GM23248 (cell line): Measurements from ENCODE around the gene POU2AF1.

ENCODE experiments used
- EZH2 ChIP-seq: fragments of 200-600 bp; sonication (generic); IDR thresholded peaks from 2 replicates; pipeline ENCODE4 v1.6.1; 2018; ENCODE audit warnings: antibody characterized with exemption, mild to moderate bottlenecking; ENCODE audit not compliant: insufficient read depth, poor library complexity, severe bottlenecking
- EZH2phosphoT487 ChIP-seq: fragments of 200-600 bp; sonication (generic); IDR thresholded peaks from 2 replicates; pipeline ENCODE4 v1.6.1; 2018; ENCODE audit warnings: antibody characterized with exemption, moderate library complexity, mild to moderate bottlenecking, low read depth; ENCODE audit not compliant: insufficient read depth

DNA sequence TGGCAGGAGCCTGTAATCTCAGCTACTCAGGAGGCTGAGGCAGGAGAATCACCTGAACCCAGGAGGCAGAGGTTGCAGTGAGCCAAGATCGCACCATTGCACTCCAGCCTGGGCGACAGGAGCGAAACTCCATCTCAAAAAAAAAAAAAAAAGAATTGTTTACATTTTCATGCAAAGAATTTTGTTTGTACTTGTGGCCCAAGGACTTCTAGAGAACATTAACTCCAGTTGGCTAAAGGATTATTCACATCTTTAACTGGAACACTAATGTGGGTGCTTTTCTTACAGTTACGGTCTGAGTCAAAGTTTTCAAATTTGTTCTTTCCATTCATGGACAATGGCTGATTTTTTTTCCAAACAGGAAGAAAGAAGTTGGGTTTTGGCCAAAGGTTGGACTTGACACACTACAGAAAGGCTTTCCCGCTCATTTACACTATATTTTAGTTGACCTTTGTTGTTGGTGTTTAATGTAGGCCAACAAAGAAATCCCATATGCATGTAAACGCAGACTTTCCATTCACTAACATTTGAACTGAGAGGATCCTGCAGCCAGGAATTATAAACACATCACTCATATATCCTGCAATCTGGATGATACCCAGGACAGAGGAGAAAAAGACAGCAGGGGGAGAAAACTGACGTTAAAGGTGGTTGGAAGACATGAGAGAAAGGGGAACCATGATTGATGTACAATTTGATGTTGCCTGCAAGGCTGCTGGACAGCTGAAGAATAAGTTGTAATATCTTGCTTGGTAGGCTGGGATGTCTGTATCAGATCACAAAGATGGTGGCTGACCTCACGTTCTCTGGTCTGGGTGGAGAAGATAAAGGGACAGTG lies 13.1 kb downstream of the POU2AF1 start:
- TF ChIP-seq EZH2: no peak
- TF ChIP-seq EZH2phosphoT487: no peak
